Eye (tissue), 1 donor: ENCODE measurements around the gene FOXN3.
"Not testable (repeated sequence)": the region's sequence is repeated elsewhere in the genome, so short reads cannot be mapped to it uniquely, and the experiment has no call there.

Source experiments
- DNase-seq: peaks from one replicate; pipeline ENCODE4 v3.0.0-alpha.2; 2015

The FOXN3 gene

GRCh38 chr14:89267163-89267562, 149.9 kb downstream of the FOXN3 start:
- DNase-seq = no peak

GRCh38 chr14:89266754-89267153, 150.3 kb downstream of the FOXN3 start:
- no peak for DNase-seq

GRCh38 chr14:89265234-89265633, 151.8 kb downstream of the FOXN3 start:
- DNase-seq = peak; percentile 29

GRCh38 chr14:89264196-89264800, 152.7 kb downstream of the FOXN3 start:
- DNase-seq = no peak

- no peak for DNase-seq
Measured at GRCh38 chr14:89262041-89262440, 155.0 kb downstream of the FOXN3 start.

GRCh38 chr14:89260898-89261297, 156.1 kb downstream of the FOXN3 start:
- no peak for DNase-seq

- no peak for DNase-seq
Measured at GRCh38 chr14:89259951-89260609, 157.0 kb downstream of the FOXN3 start.

GRCh38 chr14:89258728-89259273, 158.2 kb downstream of the FOXN3 start:
- DNase-seq = no peak

GRCh38 chr14:89256951-89257350, 160.1 kb downstream of the FOXN3 start:
- DNase-seq = no peak

GRCh38 chr14:89256283-89256682, 160.8 kb downstream of the FOXN3 start:
- no peak for DNase-seq

GRCh38 chr14:89255852-89256251, 161.2 kb downstream of the FOXN3 start:
- DNase-seq = no peak

GRCh38 chr14:89255012-89255411, 162.0 kb downstream of the FOXN3 start:
- no peak for DNase-seq

GRCh38 chr14:89254166-89254909, 162.7 kb downstream of the FOXN3 start:
- no peak for DNase-seq

- DNase-seq = peak; percentile 67
Measured at GRCh38 chr14:89252887-89253532, 164.0 kb downstream of the FOXN3 start.

- no peak for DNase-seq
Measured at GRCh38 chr14:89251061-89251460, 166.0 kb downstream of the FOXN3 start.

- DNase-seq = not testable (repeated sequence)
Measured at GRCh38 chr14:89250655-89250975, 166.4 kb downstream of the FOXN3 start.

GRCh38 chr14:89249972-89250654, 166.9 kb downstream of the FOXN3 start:
- DNase-seq = no peak

GRCh38 chr14:89249065-89249695, 167.9 kb downstream of the FOXN3 start:
- no peak for DNase-seq

GRCh38 chr14:89248411-89249064, 168.5 kb downstream of the FOXN3 start:
- peak; percentile 75 for DNase-seq

- no peak for DNase-seq
Measured at GRCh38 chr14:89247457-89248122, 169.4 kb downstream of the FOXN3 start.

GRCh38 chr14:89246290-89246689, 170.7 kb downstream of the FOXN3 start:
- no peak for DNase-seq
